Measurements from ENCODE around the gene SLC34A1.
"Not testable (repeated sequence)": the region's sequence is repeated elsewhere in the genome, so short reads cannot be mapped to it uniquely, and the experiment has no call there.

The SLC34A1 gene

DNA sequence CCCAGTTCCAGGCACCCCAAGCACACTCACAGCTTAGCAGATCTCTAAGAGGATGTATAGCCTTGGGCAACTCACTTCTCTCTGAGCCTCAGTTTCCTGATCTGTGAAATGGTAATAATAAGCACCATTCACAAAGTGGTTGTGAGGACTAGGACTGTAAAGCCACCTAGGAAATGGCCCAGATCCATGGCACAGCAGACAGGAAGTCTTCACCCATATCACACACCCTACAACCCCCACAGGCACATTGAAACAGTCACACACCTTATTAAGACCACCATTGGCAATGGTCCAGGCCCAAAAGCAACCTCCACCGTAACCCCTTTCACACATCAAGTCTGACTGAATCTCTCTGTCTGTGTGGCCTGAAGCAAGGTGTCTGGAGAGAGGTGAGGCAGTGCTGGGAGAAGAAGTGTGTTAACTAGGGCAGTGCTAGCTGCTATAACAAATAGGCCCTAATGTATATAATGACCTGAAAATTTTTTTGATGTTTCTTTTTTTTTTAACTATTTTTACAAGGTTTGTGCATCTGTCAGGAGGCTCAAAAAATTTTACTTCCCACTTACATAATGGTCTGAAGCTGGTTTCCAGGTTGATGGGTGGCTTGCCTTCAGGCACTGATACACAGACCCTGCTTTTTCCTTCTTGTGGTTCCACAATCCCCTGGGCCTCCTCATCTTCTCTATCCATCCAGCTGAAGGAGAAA lies 28.9 kb upstream of the SLC34A1 start:
- DNase-seq: no peak

DNA sequence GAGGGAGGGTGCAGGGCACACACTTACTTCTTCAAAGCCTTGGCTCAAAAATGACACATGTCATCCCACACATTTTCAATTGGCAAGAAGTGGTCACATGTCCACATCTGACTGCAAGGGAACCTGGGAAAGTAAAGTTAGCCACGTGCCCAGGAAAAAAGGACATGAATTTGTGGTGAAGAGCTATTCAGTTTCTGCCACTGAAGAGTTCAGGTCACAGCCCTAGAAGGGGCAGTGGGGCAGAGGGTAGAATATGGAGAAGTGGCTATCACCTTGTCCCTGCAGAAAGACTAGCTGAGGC lies 28.4 kb upstream of the SLC34A1 start:
- no peak for DNase-seq

DNA sequence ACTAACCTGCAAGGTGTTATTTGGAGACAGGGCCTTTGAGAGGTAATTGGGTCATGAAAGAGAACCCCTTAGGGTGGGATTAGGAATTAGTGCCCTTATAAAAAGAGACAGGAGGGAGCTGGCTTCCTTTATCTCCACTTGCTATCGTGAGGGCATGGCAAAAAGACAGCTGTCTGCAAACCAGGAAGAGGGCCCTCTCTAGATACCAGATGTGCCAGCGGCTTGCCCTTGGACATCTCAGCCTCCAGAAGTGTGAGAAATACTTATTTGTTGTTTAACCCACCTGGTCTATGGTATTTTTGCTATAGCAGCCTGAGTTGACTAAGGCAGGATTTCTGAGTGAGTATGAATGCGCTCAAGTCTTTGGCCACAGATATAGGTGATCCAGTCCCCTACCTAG lies 27.5 kb upstream of the SLC34A1 start:
- DNase-seq: no peak

DNA sequence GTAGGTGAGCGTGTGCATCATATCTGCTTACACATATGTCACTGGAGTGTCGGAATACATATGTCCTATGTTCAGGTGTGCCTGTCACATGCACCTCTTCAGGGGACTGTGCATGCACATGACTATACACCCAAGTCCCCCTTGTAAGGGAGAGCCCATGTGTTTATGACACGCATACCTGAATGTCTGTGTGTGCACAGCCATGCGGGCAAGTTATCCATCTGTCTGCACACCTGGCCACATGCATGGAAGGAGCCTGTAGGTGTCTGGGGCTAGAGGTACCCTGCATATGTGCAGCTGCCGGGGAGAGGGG lies 27.1 kb upstream of the SLC34A1 start:
- DNase-seq: no peak

DNA sequence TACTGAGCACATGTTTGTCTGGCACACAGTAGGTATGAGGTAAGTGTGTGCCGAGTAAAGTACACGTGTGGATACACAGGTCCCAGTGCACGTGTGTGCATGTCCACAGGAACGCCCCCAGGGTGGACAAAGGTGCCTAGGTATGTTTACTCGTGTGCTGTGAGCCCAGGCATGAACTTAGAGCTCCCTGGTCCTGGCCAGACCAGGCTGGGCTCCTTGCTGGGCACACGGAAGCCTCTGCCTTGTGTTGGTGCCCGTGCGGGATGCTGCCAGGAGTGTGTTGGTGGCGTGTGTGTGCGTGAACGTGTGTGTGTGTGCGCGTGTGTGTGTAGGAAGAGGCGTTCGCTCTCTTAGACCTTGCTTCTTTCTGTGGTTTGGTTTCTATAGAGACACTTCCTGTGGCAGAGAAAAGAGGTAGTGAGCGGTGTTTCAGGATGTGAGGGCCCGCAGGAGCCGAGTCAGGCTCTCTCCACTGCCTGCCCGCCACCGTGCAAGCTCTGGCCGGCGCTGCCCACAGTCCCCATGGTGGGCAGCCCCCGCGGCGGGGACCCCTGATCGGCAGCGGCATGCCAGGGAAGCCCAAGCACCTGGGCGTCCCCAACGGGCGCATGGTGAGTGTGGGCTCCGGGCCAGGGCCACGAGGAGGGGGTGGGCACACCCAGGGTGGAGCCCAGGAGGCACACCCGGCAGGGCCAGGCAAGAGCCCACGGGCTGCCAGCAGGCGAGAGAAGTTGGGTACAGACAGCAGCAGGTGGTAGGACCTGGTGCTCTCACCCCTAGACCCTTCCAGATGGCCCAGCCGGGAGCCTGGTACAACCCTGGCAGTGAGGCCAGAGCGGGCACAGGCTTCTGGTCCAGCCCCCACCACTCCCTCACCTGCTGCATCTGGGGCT lies 26.5 kb upstream of the SLC34A1 start, which contains the start of gene RGS14:
TSS of gene RGS14 (plus strand) at position 466 of the 893 bp plus-strand sequence. CDS start at position 567, 101 bp downstream.
- peak in 1 of 2 experiments; percentile 39 for DNase-seq

DNA sequence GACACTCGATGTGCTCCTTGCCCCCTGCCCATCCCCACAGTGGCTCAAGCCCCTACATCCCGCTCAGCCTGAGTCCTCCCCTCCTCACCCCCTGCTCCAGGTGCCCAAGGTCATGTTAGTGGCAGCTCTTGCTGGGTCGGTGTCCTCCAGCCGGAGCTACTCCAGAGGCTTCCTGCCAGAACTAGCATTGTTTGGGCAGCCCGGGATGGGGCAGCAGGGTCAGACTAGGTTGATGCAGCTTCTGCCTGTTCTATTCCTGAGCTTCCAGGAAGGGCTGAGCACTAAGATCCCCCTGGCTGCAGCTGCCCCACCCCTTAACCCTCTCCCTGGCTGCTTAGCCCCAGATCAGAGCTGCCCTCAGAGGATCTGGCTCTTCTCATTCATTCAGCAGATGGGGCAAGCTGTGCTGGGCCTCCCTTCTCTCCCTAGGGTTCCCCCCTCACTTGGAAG lies 25.8 kb upstream of the SLC34A1 start:
- no peak for DNase-seq

DNA sequence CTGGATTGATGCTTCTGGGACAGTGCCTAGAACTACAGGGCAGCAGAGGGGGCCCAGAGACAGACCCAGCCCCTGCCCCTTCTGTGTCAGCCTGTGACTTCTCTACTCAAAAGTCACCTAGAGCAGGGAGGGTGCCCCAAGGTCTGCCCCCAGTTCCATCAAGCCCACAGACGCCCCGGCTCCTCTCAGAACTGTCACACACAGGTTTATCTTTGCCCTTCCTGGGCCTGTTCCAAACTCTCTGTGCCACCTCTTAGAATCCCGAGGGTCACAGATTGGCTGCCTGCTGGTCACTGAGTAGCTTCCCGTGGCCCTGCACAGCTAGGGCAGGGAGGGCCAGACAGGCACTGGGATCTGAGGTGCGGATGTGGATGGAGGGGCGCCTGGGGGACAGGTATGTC lies 24.8 kb upstream of the SLC34A1 start:
- no peak for DNase-seq

DNA sequence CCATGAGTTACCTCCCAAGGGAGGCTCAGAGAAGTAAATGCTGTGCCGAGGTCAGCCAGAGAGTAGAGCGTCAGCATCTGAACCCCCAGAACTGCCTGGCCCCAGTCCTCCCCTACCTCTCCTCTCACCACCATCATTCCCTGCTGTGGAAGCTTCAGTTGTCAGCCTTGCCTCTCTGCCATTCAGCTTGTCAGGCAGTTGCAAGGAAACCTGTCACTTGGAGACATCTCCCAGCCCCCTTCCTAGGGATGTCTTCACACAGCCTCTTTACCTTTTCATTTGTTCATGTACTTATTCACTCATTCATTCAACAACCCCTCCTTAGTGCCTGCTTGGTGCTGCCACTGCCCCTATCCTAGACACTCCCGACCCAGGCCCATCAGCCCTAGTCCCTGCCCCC lies 24.4 kb upstream of the SLC34A1 start:
- no peak for DNase-seq

DNA sequence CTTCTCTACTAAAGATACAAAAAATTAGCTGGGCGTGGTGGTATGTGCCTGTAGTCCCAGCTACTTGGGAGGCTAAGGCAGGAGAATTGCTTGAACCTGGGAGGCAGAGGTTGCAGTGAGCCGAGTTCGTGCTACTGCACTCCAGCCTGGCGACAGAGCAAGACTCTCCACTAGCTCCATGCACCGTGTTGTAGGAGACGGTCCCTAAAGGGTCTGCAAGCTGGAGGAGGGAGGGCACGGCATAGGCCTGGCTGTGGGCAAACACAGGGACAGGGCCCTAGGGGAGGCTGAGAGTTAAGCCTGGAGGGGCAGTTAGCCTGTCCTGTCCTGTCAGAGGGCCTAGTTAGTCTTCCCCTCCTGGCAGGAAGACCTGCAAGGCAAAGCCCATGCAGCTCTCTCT lies 23.5 kb upstream of the SLC34A1 start:
- DNase-seq: not testable (repeated sequence)

DNA sequence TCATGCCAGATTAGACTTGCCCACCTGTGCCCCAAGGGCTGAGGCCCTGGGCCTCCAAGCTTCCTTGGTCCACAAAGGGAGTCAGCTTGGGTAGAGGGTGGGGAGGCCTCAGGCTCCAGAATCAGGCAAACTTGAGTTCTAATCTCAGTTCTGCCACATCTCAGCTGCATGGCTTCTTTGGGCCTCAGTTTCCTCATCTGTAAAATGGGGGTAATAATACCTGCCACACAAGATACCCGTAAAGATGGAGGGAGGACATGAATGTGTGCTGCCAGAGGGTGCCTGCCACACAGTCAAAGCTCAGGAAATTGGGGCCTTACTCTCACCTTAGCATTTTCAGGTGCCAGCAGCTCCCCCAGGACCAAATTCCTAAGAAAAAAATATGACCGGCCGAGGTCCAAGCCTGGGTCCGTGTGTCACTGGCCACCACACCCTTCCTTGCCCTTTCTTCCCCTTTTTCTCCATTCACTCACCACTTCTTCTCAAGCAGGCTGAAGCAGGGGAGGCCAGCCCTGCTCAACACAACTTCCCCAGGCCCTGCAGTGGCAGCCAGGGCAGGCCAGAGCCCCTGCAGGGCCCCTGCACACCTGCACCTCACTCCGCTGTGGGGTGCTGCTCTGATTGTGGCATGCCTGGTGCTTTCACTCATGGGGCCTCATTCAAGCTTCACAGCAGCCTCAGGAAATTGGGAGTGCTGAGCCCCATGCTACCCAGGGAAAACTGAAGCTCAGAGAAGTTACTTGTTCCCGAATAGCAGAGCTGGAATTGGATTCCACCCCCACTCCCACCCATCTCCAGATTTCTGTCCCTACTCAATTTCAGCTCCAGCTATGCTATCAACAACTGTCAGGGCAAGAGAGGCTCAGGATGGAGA lies 22.6 kb upstream of the SLC34A1 start:
- no peak for DNase-seq

DNA sequence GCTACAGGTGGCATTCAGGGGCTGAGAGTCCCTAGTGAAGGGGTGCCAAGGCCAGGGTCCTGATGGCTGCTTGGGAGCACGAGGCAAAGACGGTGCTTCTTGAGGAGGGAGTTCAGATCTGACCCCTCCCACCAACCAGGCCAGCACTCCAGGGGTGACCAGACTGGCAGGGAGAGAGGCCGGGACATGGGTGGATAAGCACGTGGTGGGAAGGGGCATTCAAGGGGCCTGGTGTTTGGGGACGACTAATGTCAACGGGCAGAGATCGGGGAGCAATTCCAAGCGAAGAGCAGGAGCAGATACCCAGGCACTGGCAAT lies 22.0 kb upstream of the SLC34A1 start:
- DNase-seq: no peak

DNA sequence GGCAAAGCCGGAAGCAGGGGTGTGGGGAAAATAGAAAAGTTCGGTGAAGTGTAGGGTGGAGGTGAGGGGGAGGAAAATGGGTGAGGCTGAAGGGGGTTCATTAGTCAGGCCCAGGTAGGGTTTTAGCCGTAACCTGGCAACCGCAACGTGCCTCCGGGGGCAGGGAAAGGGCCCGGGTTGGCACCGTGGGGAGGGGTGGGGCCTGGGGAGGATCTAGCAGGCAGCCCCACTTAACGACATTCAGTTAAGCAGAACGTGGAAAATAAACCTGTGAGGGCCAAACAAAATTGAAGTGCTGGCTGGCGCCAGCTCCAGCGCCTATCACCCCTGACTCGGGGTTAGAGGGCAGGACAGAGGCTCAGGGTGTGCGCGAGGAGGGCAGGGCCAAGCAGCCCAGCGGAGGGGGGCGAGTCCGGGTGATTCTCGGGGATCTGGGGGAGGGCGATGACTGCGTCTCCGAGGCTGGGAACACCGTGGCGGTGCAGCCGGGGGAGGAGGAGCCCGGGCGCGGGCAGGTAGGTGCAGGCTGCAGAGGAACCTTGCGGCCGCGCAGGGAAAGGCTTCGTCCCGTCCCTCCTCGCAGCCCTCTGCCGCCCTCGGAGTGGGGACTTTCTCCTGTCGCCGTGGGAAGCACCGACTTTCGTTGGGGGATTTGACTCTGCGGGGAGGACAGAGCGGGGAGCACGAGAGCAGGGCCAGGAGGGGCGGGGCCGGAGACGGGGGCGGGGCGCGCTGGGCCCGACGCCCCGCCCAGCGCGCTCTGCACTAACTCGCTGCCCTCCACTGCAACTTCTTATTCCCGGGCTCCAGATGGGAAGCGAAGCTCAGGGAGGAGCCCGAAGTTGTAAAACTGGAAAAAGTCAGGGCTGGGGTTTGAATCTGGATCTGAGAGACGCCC lies 21.4 kb upstream of the SLC34A1 start:
- DNase-seq: peak; percentile 41 to 74

DNA sequence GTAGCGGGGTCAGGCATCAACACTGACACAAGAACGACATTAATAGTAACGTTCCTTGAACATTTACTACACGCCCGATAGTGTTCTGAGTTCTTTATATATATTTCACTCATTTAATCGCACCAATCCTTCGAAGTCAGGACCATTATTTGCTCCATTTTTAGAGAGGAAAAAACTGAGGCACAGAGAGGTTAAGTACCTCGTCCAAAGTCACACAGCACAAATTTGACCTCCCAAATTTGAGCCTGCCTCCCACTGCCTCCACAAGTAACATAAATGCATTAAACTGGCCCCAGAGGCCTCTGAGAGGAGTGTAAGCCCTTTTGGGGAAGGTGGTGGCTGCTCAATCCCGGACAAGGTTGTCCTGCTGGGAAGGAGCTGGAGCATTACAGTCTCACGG lies 20.7 kb upstream of the SLC34A1 start:
- DNase-seq: no peak

DNA sequence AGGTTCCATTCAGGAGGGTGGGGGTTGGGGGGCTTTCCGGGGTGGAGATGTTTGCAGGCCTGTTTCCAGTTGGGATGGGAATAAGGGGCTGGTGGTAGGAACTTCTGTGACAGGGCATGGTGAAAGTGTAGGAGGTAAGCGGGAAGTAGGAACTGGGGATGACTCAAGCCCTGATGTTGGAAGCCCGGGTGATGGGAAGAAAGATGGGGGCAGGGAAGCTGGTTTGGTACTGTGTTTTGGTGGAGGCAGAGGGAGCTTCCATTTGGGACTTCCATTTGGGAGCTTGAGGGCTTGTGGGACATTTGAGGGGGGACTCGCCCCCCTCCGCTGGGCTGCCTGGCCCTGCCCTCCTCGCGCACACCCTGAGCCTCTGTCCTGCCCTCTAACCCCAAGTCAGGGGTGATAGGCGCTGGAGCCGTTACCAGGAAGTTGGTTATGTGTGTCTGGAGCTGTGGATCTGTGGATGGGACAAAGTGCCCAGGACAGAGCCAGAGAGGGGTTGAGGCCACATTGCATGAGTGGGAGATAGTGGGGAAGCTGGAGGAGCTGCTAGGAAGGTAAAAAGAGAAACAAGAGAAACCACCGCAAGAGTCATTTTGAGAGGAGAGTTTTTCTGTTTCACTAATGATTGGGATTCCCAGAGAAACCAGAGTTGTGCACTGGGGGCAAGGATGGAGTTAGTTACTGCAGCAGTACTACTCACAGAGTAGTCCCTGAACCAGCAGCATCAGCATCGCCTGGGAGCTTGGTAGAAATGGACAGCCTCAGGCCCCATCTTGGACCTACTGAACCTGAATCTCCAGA lies 19.9 kb upstream of the SLC34A1 start:
- DNase-seq: no peak

DNA sequence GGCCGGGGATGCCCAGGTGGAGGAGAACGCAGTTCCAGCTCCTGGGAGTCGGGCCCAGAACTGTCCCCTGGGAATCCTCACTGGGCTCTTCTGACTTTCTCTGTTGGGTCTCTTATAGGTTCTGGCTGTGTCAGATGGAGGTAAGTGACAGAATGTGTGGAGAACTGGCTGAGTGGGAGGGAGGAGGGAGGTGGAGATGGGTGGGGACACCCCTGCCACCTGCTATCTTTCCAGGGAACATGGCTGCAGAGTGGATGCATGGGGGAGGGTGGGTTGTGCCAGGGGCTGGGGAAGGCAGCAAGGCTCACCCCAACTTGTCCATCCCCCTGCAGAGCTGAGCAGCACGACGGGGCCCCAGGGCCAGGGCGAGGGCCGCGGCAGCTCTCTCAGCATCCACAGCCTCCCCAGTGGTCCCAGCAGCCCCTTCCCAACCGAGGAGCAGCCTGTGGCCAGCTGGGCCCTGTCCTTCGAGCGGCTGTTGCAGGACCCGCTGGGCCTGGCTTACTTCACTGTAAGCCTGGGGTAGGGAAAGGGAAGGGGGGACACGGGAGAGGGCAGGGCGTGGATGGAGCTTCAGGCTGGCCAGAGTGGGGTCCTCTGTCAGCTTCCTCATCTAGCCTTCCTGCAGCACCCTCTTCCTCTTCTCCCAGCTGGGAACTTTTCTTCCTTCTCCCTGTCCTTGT lies 18.2 kb upstream of the SLC34A1 start:
- no peak for DNase-seq

DNA sequence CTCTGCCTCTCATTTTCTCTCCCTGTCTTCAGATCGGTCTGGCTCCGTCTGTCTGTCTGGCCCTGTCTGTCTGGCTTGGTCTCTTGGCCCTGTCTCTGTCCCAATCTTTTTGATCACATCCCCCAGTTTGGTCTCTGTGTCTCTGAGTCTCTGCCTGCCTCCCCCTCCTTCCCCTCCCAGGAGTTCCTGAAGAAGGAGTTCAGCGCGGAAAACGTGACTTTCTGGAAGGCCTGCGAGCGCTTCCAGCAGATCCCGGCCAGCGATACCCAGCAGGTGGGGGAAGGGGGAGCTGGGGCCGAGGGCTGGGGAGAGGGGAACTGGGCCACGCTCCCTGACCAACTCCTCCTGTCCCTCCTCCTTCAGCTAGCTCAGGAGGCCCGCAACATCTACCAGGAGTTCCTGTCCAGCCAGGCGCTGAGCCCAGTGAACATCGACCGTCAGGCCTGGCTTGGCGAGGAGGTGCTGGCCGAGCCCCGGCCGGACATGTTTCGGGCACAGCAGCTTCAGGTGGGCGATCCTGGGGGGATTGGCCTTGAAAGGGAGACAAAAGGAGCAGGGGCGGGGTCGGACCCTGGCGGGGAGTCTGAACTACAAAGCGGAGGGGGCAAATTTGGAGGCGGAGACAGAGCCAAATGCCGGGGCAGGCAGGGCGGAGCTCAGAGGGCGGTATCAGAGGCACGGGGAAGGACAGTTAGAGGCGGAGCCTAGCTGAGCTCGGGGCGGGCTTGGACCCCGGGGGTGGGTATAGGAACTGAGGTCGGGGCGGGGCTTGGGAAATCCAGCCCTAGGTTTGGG lies 17.5 kb upstream of the SLC34A1 start:
- peak; percentile 46 to 91 for DNase-seq

DNA sequence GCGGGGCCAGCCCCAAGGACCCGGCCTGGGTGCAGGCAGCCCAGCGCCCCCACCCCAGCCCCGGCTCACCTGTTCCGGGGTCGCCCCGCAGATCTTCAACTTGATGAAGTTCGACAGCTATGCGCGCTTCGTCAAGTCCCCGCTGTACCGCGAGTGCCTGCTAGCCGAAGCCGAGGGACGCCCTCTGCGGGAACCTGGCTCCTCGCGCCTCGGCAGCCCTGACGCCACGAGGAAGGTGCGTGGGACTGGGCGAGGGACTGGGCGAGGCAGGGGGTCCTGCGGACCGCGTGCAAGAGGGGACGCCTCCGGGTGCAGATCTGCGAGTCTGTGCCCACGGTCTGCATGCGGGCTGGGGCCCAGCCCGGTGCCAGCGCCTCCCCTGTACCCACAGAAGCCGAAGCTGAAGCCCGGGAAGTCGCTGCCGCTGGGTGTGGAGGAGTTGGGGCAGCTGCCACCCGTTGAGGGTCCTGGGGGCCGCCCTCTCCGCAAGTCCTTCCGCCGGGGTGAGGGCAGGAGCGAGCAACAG lies 16.8 kb upstream of the SLC34A1 start:
- DNase-seq: no peak

DNA sequence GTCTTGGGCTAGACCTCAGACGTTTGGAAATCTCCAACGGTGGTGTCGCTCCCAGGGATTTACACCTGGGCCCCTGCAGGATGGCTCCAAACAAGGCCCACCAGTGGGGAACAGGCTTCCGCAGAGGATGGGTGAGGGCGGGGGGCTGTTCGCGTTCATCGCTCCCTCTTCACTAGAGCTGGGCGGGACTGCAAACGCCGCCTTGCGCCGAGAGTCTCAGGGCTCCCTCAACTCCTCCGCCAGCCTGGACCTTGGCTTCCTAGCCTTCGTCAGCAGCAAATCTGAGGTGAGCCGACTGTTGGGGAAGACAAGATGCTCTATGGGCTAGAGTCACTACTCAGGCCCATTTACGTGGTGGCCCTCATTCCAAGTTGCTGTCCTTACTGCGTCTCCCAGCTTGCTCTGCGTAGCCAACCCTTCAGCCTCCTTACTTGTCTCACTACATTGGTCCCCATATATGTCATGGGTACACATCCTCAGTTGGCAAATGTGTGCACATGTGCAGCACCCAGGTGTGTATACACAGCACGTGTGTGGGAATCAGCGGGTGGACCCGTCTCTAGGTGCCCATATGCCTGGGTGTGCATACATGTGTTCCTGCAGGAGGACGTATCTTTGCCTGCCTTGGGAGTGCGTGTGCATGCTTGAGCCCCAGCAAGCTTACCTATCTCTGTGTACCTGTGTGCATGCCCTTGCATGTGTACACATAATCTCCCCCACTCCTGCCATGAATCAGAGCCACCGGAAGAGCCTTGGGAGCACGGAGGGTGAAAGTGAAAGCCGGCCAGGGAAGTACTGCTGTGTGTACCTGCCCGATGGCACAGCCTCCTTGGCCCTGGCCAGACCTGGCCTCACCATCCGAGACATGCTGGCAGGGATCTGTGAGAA lies 16.0 kb upstream of the SLC34A1 start:
- DNase-seq: no peak
